Stimulated activated CD4-positive, alpha-beta T cell treated with anti-CD3 and anti-CD28 coated beads, Interleukin-1b, Interleukin-23, amount 100 ng/mL, for 24 hours (primary cell): ENCODE measurements around the gene NUMB.
A peak's percentile ranks its signal among the peaks of the same experiment; 100 is the strongest.

Experiments
- DNase-seq, 4 experiments: peaks; one replicate each; pipeline ENCODE4 v3.0.0-alpha.2; 2020; ENCODE audit warnings: low read depth in 4 of 4, low spot score in 1 of 4

Gene NUMB

GRCh38 chr14:73465823-73466532, 7.6 kb upstream of the NUMB start:
- no peak for DNase-seq

- DNase-seq, result peak in 1 of 4 experiments; percentile 34
These were observed 5.1 kb upstream of the NUMB start for GRCh38 chr14:73463411-73463810.

- DNase-seq, result no peak
These were observed 4.5 kb upstream of the NUMB start for GRCh38 chr14:73462815-73463214.

GRCh38 chr14:73462048-73462715, 3.8 kb upstream of the NUMB start:
- no peak for DNase-seq

- no peak for DNase-seq
These were observed 3.2 kb upstream of the NUMB start for GRCh38 chr14:73461478-73462047.

GRCh38 chr14:73460691-73461127, 2.4 kb upstream of the NUMB start:
- no peak for DNase-seq

- DNase-seq, result no peak
These were observed 1.6 kb upstream of the NUMB start for GRCh38 chr14:73459959-73460358.

- no peak for DNase-seq
These were observed 493 bp downstream of the NUMB start for GRCh38 chr14:73457924-73458182.

GRCh38 chr14:73457041-73457923, 1.1 kb downstream of the NUMB start:
- no peak for DNase-seq

GRCh38 chr14:73455294-73455693, 3.1 kb downstream of the NUMB start:
- no peak for DNase-seq

- DNase-seq, result no peak
These were observed 5.8 kb downstream of the NUMB start for GRCh38 chr14:73452341-73453186.

GRCh38 chr14:73443758-73444157, 14.6 kb downstream of the NUMB start:
- DNase-seq, result no peak

GRCh38 chr14:73441286-73441685, 17.1 kb downstream of the NUMB start:
- no peak for DNase-seq

GRCh38 chr14:73438993-73439392, 19.4 kb downstream of the NUMB start:
- no peak for DNase-seq

- DNase-seq, result no peak
These were observed 21.1 kb downstream of the NUMB start for GRCh38 chr14:73437206-73437605.

- no peak for DNase-seq
These were observed 26.2 kb downstream of the NUMB start for GRCh38 chr14:73432124-73432523.

GRCh38 chr14:73428353-73428824, 30.0 kb downstream of the NUMB start:
- no peak for DNase-seq

GRCh38 chr14:73427516-73428264, 30.7 kb downstream of the NUMB start:
- DNase-seq, result no peak

- DNase-seq, result no peak
These were observed 31.5 kb downstream of the NUMB start for GRCh38 chr14:73426877-73427276.

- no peak for DNase-seq
These were observed 33.9 kb downstream of the NUMB start for GRCh38 chr14:73424453-73424852.
